GDM1 (cell line): ENCODE results near the gene RHOXF2.
"Not testable (repeated sequence)": the region's sequence is repeated elsewhere in the genome, so short reads cannot be mapped to it uniquely, and the experiment has no call there.

Experiments used
- DNase-seq: peaks from one replicate; lab custom pipeline; 2025; lab: John Stamatoyannopoulos, UW

Gene RHOXF2, protein sequence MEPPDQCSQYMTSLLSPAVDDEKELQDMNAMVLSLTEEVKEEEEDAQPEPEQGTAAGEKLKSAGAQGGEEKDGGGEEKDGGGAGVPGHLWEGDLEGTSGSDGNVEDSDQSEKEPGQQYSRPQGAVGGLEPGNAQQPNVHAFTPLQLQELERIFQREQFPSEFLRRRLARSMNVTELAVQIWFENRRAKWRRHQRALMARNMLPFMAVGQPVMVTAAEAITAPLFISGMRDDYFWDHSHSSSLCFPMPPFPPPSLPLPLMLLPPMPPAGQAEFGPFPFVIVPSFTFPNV

DNA sequence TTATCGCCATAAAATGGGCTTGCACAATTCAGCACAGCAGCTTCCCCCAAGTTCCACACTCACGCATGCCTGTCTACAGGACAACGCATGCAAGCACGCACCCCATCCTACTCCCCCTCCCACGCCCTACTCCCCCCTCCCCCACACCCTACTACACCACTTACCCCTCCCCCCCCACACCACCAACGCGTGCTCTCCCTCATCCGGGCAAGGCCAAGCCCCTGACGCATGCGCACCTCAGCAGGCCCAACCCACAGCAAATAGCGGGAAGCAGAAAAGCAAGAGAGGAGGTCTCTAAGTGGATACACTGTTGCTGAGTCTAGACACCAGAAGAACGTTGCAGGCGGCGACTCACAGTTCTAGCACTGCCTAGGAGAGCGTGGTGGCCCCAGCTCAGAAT is at the start of gene RHOXF2:
TSS of gene RHOXF2 (plus strand) at position 301 of the 400 bp plus-strand sequence. CDS start 138 bp downstream, outside the sequence.
- not testable (repeated sequence) for DNase-seq

DNA sequence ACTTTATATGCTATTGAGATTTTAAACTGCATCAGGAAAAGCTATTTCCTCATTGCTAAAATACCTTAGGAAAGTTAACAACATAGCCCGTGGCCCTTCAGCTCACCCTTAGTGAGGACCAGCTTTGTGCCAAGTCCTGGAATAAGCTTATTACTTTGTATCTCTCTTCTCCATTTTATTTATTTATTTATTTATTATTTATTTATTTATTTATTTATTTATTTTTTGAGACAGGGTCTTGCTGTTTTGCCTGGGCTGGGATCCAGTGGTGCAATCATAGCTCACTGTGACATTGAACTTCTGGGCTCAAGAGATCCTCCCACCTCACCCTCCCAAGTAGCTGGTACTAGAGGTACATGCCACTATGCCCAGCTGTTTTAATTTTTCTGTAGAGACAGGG is 49.0 kb upstream of the RHOXF2 start:
- DNase-seq, result no peak

DNA sequence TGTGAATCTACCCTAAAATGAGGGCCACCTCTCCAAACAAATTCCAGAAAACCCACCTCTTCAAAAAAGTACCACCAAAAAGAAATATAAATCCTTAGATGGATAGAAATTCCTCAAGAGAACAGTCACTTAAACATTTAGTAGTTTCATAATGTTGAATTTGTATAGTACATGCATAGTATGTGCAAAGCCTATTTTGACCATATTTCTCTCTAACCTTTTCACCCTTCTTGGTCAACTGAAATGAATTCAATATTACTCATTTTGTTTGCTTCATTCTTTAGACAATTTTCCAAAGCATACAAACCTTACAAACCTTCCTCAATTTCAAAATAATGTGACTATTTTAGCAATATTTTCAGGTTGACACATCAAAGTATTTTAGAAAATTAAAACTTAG is 46.8 kb upstream of the RHOXF2 start:
- no peak for DNase-seq

DNA sequence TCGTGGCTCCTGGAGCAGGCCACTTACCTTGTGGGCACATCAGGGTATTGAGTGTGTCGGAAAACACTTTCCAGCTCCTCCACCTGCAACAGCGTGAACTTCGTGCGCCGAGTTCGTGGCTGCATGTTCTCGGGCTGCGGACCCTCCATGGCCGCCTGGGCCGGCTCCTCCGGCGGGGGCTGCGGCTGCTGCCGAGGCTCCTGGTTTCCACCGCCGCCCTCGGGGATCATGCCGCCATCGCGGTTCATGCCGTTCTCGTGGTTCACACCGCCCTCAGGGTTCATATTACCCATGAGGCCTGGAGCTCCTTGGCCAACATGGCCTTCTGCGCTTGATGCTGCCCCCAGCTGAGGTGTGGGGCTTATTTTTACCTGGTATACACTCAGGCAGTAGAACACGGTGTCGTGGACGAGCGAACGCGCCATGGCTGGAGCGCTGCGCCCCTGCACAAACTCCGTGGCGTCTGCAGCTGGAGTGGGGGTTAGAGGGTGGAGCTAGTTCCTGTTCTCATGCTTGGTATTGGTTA is 42.9 kb upstream of the RHOXF2 start, which contains the start of gene RHOXF1:
TSS of gene RHOXF1 (minus strand) at position 476 of the 526 bp plus-strand sequence. CDS start at position 425, 51 bp downstream.
- no peak for DNase-seq

DNA sequence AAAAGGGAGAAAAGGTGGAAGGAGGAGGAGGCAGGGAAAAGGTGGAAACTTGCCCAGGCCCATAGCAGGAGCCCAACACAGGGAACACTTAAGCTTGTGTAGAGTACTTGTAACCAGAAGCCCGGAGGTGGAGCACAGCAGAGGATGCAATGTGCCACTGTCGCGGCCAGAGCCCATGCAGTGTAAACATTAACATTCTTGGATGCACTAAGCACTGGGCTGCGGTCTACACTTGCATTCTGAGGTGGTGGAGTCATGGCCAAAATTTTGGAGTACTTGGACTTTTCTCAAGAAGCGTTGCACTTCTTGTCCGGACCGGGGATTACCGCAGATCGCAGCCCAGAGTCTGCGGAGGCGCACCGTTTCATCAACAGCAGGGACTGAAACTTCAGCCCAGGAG is 38.2 kb upstream of the RHOXF2 start:
- no peak for DNase-seq

DNA sequence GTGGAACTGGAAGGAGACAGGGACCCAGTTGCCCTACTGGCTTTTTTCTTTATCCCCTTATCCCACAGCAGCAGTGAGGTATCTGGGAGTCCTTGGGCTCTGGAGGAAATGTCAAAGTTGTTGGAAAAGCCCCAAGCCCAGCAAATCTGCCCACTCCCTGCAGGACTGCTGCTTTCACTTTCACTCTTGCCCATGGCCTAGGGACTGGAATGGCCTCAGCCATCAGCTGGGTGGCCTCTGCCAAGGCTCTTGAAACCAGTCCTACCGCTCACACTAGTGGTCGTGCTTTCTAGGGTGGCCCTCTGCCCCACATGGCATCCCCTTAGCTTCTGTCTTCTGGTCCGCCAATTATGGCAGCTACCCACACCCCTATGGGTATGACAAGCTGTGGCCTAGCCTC is 33.0 kb upstream of the RHOXF2 start:
- DNase-seq, result no peak

DNA sequence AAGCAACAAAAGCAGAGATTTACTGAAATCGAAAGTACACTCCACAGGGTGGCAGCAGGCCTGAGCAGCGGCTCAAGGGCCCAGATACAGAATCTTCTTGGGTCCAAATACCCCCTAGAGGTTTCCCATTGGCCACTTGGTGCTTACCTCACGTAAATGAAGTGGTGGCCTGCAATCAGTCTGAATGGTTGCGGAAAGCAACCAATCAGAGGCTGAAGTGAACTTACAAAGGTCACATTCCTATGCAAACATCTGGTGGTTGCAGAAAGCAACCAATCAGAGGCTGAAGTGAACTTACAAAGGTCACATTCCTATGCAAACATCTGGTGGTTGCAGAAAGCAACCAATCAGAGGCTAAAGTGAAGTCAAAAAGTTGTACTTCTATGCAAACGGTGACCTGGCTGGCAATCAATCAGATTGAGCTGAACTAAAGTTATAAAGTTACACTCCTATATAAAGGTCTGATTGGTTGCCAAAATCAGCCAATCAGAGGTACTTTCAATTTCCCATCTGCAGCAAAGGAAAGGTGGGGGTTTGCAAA is 30.0 kb upstream of the RHOXF2 start:
- not testable (repeated sequence) for DNase-seq

DNA sequence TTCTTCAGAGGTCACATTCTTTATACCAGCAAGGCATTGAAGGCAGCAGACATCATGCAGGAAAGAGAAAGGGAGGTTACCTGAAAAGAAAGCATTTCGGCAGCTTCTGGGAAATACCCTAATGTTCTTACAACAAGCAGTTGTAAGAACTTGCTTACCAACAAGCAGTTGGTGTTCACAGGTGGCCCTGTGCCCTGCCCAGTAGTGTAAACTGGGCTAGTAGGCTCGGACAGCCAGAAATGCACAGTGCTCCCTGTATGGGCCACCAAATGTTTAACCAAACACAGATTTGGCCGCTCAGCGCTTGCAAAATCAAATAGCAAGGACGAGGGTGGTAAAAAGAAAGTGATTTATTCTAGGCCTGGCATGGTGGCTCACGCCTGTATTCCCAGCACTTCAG is 22.3 kb upstream of the RHOXF2 start:
- DNase-seq, result no peak

DNA sequence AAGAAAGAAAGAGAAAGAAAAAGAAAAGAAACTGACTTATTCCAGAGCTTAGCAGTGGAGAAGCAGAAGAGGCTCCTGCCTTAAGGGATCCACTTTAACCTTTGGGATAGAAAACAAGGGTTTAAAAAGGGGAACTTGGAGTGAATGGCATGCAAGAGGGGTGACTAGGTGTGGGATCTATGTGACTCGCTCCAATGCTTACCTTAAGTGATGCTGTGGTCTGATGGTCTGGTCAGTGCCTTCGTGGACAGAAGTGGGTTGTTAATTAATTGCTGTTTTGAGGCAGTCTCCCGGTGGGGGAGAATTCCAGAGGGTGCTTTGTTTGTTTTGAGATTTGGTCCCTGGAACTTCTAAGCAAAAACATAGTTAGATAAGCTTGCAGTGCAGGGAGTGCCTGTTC is 21.6 kb upstream of the RHOXF2 start:
- no peak for DNase-seq

DNA sequence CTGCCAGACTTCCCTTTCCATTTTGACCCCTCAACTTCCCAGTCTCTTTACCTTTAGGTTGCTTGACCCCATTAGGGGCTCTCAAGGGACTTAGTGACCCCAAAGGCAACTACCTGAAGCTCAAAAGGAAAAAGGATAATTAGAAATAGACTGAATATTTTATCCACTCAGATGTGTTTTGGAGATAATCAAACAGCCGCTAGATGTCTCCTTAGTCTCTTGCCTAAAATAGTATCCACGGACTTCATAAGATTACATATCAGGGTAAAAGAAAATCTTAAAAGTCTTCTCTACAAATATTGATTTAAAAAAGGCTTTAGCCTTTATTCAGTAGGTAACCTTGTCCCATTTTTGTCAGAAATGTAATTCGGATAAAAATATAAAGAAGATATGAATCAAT is 21.0 kb upstream of the RHOXF2 start:
- no peak for DNase-seq

DNA sequence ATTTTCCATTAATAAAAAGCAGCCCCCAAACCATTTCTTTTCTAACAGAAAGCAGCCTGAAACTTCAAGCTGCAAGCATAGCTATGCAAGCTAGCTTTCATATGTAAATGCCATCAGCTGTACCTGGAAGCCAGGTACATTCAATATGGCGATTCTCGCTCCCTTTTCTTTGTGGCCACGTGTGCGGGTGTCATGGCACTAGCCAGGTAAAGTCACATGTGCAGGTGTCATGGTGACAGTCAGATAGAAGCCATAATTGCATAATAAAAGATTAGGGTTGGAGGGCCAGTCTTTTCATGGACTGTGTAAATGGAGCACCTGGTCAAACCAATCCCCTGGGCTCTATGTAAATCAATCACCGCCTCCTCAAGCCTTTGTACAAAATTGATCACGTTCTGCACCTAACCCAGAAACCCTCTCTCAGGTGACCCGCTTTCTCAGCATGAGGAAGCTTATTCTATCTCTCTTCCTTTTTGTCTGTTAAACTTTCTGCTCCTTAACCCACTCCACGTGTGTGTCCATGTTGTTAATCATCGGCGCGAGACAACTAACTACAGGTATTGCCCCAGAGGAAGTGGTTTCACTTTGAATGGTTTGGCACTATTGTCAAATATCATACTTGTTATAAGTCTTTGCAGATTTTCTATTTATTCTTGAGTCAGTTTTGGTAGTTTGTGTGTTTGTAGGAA is 18.0 kb upstream of the RHOXF2 start:
- no peak for DNase-seq

DNA sequence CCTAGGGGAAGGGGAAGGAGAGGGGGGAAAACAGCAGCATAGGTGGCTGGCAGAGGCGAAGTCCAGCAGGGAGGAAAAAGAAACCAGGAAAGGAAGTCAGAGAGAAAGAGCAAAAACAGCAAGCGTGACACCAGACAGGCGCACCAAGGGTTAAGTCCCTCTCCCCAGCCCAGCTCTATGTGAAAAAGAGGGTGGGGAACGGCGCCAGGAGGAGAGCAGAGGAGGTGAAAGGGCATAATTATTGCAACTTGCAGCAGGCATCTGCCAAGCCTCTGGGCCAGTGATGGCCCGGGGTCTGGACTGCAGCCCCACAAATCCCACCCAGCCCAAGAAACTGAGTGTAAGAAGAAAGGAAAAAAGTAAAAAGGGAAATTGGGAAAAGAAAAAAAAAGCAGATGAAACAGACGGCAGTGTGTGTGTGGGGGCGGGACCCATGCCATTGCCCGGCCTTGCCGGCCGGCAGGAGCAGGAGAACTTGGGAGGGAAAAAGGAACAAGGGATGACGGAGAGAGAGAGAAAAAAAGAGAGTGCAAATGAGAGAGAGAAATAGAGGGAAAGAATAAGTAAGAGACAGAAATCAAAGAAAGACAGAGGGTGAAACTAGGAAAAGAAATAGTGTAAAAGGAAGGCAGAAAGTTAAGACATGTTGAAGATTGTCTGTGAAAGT is 14.1 kb upstream of the RHOXF2 start:
- DNase-seq, result no peak

DNA sequence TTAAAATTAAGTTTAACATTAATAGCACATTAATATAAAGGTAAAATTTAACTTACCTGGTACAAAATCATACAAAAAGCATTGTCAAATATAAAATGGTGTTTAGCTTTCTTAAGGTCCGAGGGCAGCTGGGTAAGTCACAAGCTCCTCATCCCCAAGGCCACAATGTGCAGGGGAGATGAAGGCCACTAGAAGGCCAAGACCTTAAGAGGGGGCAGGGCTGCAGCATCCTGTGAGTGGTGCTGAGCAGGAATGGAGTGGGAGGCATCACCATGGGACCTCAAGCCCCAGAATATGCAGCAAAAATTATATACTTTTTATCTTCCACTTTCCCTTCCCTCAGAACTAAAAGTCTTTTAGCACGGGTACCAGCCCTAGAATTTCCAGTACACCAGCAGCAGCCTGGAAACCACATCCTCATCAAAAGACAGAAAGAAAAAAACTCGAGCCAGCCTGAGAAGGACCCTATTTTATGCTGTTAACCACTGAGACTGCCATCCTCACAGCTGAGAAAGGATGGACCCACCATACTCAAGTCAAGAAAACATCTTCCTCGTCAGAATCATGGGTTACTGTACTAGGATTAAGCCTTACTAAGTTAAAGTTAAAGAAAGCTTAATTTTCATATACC is 13.0 kb upstream of the RHOXF2 start:
- no peak for DNase-seq

DNA sequence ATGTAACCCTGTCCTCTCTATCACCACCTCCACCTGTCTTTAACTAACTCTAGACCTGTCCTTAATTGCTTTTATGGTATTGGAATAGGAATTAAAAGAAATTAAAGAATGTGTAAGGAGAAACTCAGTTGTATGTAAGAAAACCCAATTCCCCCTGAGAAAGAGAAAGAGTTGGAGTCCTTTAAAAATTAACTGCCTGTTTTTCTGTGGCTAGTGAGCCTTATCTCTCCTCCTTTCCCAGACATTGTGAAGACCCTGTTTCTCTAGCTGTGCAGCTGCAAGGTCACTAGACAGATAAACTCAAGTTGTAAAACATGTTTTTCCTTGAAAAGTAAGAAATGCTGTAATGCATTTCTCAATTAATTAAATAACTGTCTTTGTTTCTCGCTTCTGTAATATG is 12.1 kb upstream of the RHOXF2 start:
- DNase-seq, result not testable (repeated sequence)

DNA sequence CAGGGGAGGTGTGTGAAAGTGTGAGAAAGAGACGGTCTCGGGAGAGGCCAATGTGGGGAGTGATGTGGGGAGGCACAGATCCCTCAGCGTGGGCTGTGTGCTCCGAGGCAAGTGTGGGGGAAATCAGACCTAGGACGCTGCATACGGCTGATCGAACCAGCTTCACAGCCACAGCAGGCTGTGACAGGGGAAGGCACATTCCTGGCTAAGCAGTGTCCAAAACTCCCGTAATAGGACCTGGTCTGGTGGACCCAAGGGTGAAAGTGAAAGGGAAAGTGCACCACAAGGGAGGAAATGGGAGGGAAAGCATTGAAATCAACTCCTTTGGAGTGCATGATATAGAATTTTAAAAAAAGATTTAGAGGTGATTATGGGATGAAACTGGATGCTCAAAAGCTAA is 10.9 kb upstream of the RHOXF2 start:
- no peak for DNase-seq

DNA sequence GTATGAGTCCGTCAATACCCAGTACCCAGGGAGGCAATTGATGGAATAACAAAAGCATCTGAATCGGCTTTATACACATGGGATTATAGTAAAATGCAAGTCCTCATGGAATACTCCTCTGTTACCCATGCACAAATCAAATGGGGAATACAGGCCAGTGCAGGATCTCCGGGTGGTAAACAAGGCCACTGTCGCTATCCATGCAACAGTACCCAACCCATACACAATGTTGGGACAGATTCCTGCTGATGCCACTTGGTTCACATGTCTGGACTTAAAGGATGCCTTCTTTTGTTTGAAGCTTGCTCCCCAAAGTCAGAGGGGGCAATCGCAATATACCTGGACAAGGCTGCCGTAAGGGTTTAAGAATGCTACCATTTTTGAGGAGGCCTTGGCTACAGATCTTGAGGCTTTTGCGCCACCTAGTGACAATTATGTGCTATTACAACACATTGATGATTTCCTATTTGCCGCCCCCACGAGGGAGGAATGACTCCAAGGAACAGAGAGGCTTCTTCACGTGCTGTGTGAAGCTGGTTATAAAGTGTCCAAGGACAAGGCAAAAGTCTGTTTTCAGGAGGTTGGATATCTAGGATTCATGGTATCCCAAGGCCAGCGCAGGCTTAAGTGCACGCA is 8.2 kb upstream of the RHOXF2 start:
- DNase-seq, result not testable (repeated sequence)

DNA sequence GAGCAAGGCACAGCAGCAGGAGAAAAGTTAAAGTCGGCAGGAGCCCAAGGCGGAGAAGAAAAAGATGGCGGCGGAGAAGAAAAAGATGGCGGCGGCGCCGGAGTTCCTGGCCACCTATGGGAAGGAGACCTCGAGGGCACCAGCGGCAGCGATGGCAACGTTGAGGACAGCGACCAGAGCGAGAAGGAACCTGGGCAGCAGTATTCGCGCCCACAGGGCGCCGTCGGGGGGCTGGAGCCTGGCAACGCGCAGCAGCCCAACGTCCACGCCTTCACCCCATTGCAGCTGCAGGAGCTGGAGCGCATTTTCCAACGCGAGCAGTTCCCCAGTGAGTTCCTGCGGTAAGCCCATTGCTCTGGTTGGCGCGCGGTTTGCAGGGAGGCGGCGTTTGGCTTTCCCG is 673 bp downstream of the RHOXF2 start:
- DNase-seq, result not testable (repeated sequence)

DNA sequence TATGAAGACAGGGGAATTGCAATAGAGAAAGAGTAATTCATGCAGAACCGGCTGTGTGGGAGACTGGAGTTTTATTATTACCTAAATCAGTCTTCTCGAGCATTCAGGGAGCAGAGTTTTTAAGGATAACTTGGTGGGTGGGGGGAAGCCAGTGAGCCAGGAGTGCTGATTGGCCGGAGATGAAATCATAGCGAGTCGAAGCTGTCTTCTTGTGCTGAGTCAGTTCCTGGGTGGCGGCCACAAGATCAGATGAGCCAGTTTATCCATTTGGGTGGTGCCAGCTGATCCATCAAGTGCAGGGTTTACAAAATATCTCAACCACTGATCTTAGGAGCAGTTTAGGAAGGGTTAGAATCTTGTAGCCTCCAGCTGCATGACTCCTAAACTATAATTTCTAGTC is 34.8 kb downstream of the RHOXF2 start:
- not testable (repeated sequence) for DNase-seq

DNA sequence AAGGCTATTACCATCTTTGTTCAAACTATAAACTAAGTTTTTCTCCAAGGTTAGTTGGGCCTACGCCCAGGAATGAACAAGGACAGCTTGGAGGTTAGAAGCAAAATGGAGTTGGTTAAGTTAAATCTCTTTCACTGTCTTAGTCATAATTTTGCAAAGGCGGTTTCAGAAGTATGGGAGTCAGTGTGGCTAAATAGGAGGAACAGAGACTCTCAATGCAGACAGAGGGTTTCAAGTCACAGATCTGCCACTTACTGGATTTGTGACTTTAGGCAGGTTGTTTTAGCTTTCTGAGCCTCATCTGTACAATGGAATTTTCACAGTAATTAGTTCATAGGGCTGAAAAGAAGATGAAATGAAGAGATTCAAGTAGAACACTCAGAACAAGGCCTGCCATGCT is 35.3 kb downstream of the RHOXF2 start:
- not testable (repeated sequence) for DNase-seq

DNA sequence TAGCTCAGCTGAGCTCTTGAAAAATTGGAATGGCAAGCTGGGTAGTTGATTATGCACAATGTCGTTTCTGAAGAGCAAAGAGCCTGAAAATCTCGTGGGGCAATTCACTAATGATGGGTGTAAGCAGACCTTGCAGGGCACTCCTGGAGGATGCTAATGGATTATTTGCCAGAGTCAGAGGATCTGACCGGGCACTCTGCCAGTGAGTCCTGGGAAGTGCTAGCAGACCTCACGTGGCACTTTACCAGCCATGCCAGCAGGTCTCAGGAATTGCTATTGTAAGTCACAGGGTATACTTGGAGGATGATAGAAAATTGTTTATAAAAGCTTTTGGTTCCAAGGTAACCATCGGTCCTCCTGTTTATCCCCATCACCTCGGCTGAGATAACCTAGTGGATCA is 37.4 kb downstream of the RHOXF2 start:
- DNase-seq, result not testable (repeated sequence)

DNA sequence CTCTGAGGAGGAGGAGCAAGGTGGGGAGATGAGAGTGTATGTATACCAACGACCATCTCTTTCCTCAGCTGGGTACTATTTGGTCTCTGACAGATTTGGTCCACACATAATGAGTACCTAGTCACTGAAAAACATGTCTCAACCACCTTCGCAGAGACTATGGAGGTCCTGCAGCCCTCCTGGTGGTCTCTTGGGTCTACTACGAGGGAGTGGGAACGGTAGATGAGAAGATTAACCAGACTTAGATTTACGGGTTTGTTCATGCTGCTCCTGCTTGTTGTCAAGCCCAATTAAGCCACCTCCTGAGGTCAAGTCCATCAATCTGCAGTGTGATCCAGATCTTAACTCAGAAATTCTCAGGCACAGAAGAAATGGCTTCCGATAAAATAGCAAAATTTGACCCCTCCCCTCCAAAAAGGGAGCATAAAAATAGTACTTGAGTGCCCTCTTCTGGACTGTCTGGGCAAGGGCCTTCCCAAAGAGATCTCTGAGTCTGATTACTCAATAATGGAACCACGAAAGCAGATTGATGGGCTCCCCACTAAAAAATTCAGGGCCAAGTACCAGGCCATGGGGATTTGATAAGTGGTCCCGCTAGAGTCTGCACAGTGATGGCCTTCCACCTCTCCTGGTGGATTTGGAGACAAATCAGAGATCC is 38.3 kb downstream of the RHOXF2 start:
- DNase-seq, result not testable (repeated sequence)
